HG03095 (cell line): ENCODE data around the gene MOCOS.
"Not testable (repeated sequence)": the region's sequence is repeated elsewhere in the genome, so short reads cannot be mapped to it uniquely, and the experiment has no call there.

Experiments used
- ATAC-seq: cut with Tn5 transposase; IDR thresholded peaks from one replicate; pipeline ENCODE4 v1.9.1; 2021; ENCODE audit warnings: moderate library complexity; ENCODE audit not compliant: unreplicated experiment

MOCOS gene

DNA sequence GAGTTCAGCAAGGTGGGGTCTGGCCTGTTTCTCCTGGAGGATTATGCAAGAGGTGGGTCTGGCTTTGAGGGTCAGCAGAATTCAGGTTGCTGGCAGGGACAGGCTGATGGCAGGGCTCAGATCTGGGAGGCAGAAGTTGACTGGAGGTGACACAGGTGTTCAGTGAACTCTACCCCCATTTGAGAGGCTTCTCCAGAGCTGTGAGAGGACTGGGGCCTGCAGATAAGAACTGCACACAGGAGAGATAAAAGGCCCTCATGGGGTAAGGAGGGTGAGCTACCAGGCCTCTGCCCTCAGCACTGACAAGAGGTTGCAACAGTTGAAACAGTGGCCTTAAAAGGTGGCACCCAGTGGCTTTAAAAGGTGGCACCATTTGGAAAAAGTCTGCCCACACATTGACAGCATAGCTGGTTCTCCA, 13.1 kb downstream of the MOCOS start:
- ATAC-seq, result no peak

DNA sequence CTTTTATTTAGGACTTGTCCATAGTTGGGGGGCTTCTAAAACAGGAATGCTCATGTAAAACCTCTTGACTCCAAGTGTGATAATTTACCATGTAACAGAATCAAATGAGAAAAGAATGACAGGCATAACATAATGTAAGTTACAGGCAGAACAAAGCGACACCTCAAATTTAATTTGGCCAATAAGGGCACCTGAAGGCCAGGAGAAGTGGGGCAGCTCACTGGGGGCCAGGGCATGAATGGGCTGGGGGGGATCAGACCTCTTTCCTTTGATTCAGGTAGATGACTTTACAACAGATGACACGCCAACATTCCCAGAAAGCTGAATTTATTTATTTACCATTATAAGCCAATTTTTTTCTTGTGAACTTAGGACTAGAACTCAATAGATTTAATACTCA, 14.5 kb downstream of the MOCOS start:
- no peak for ATAC-seq

DNA sequence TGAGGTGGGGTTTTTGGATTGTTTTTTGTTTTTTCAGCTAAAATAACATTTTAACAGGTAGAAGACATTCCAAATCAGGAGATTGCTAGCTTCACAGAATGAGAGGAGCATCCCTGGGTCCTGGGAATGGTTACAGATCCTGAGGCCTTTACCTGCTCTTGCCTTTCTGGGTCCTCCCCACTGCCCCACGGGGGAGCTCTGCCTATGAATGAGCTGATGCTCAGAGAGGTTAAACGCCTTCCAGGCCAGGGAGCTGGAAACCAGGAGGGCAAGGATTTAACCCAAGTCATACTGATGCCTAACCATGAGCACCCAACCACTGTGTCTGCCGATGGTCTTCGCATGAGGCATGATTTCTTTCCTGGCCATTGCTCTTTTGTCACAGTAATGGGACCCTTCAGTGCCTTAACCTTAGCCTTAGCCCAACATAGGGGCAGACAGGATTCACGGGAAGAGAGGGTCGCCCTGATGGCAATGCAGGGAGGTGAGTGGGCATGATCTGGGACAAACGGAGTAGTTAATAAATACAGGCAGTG, 16.1 kb downstream of the MOCOS start:
- no peak for ATAC-seq

DNA sequence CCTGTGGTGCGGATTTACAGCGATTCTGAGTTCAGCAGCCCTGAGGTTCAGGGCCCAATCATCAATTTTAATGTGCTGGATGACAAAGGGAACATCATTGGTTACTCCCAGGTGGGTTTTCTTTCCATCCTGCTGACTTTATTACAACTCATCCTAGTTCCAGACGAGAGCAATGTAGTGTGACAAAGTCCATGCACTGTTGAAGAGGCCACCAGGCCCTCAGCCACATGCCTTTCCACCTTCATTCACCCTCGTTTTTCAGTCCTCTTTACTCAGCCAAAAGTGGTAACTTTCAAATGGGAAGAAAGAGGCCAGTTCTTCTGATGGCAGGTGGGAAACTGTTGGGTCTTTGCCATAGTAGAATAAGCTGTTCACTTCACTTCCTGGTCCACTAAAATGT, 17.9 kb downstream of the MOCOS start:
- ATAC-seq, result no peak

DNA sequence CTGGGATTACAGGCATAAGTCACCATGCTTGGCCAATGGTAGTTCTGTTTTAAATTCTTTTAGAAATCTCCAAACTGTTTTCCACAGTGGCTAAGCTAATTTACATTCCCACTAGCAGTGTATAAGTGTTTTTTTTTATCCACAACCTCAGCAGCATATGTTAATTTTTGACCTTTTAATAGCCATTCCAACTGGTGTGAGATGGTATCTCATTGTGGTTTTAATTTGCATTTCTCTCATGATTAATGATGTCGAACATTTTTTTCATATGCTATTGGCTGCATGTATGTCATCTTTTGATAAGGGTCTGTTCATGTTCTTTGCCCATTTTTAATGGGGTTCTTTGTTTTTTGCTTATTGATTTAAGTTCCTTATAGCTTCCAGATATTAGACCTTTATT, 20.0 kb downstream of the MOCOS start:
- ATAC-seq, result no peak

DNA sequence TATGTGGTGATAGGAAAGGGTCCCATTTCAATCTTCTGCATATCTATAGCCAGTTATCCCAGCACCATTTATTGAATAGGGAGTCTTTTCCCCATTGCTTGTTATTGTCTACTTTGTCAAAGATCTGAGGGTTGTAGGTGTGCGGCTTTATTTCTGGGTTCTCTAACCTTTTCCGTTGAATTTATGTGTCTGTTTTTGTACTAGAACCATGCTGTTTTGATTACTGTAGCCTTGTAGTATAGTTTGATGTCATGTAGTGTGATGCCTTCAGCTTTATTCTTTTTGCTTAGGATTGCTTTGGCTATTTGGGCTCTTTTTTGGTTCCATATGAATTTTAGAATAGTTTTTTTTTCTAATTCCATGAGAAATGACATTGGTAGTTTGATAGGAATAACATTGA, 20.7 kb downstream of the MOCOS start:
- not testable (repeated sequence) for ATAC-seq

DNA sequence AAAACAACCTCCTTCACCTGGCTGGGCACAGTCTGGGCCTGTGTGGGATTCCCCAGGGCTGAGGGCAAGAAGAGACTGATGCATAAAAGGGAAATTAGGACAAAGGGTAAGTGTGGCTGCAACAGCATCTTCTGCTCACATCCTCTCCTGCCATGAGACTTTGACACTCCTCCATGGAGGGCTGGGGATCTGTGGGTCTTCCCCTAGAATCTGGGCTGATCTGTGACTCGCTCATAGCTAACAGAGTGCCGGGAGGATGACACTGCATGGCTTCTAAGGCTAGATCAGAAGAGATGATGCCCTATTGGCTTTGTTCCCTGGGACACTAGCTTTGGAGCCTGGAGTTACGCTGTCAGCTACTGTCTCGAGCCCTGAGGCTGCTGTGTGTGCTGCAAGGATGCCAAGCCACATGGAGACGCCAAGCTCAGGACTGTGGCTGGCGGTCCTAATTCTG, 24.3 kb downstream of the MOCOS start:
- ATAC-seq, result no peak

DNA sequence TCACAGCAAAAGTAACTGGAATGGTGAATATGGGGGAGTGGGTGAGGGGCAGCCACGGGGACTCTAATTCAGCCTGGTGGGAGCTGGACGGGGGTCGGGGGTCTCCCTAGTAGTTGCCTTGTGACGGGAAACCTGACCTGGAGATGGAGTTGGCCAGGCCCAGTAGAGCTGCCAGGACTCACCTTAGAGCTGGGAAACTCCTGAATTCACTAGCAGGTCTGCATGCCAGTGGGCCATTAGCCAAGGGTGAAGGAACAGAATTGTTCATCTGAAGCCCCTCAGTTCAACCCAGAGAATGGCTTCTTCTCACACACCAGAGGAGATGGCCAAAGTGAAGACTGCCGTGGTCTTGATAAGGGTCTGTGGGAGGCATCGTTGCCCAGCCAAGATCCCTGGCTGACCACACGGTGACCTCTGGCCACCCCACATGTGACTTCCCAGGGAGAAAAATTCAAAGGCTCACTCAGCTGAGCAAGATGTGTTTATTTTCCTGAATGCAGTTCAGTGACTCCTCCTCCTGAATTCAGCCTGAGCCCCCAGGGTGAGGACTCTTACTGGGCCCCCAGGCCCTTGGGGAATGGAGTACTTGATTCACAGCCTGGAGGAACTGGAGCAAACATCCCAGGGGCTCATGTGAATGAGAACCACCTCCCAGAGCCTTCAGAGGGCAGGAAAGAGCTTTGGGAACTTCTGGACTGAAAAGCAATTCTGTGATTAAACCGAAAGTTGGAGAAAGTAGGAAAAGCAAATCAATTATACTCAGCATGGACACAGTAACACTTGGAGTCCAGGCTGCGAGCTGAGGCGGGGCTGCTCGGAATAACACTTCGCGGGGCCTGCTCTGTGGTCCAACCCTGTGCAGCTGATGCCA, 25.2 kb downstream of the MOCOS start:
- no peak for ATAC-seq

DNA sequence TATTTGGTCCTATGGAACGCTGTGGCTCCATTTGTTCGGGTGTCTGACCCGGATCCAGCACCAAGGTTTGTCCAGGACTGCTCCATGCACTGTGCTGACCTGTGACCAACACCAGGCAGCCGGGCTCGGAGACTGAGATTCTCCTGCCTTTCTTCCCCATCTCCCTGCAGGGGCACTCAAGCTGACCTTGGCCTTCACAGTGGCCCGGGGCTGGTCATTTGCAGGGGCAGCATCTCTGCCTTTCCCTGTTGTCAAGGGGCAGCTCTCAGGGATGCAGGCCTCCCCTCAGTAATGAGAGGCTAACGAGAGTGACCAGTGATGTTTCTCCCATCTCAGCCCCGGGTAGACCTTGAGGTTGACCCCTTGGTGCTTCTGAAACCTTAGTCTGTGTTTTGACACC, 27.5 kb downstream of the MOCOS start:
- ATAC-seq, result no peak

DNA sequence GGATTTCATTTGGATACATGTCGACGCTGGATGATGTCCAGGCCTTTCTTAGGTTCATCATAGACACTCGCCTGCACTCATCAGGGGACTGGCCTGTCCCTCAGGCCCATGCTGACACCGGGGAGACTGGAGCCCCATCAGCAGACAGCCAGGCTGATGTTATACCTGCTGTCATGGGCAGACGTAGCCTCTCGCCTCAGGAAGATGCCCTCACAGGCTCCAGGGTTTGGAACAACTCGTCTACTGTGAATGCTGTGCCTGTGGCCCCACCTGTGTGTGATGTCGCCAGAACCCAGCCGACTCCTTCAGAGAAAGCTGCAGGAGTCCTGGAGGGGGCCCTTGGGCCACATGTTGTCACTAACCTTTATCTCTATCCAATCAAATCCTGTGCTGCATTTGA, 28.3 kb downstream of the MOCOS start:
- ATAC-seq, result no peak

DNA sequence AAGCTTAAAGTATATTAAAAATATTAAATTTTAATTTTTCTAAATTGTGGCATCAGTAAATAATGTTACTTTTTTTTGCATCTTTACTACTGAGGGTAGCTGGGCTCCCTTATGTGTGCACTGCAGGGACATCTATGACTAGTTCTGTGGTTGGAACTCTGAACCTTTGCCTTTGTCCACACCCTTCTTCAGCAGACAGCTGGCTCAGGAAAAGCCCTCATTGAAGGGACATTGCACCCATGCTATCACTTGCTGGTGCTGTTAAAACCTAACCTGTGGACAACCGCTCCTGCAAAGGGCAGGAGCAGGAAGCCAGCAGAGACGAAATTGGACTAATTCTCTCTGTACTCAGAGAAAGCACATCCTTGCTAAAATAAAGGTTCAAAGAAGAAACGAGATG, 30.1 kb downstream of the MOCOS start:
- ATAC-seq, result no peak

DNA sequence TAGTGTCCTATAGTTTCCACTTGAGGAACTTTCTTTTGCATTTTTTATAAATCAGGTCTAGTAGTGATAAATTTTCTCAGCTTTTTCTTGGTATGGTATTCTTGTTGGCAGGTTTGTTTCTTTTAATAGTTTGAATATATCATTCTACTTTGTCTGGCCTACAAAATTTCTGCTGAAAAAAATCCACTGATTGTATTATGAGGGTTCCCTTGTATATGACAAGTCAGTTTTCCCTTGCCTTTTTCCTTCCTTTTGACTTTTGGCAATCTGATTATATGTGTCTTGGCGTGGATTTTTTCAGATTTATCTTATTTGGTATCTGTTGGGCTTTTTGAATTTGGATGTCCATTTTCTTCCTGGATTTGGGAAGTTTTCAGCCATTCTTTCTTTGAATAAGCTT, 41.9 kb downstream of the MOCOS start:
- no peak for ATAC-seq

DNA sequence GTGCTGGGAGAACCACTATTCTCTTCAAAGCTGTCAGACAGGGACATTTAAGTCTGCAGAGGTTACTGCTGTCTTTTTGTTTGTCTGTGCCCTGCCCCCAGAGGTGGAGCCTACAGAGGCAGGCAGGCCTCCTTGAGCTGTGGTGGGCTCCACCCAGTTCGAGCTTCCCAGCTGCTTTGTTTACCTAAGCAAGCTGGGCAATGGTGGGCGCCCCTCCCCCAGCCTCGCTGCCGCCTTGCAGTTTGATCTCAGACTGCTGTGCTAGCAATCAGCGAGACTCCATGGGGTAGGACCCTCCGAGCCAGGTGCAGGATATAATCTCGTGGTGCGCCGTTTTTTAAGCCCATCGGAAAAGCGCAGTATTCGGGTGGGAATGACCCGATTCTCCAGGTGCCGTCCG, 53.2 kb downstream of the MOCOS start:
- ATAC-seq, result not testable (repeated sequence)

DNA sequence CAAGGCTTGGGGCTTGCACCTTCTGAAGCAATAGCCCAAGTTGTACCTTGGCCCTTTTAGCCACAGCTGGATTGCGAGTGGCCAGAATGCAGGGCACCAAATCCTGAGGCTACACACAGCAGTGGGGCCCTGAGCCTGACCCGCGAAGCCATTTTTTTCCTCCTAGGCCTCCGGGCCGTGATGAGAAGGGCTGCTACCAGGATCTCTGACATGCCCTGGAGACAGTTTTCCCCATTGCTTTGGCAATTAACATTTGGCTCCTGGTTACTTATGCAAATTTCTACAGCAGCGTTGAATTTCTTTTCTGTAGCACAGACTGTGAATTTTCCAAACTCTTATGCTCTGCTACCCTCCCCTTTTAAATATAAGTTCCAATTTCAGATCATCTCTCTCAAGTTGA, 54.5 kb downstream of the MOCOS start:
- ATAC-seq, result no peak

DNA sequence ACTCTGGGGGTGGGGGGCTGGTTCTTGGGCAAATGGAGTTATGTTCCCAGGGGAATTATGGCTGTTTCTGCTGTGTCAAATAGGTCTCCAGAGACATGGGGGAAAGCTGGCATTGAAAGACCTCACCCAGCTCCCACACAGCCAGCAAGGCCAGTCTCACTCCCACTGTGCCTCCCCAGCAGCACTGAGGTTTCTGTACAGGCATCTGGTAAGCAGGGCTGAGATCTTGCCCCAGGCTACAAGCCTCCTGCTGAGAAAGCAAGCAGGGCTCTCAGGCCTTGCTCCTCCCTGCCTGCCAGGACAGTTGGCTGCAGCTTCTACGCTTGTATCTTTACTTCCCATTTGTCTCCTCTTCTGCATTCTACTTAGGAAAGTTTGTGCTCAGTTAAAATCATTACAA, 59.7 kb downstream of the MOCOS start:
- no peak for ATAC-seq

DNA sequence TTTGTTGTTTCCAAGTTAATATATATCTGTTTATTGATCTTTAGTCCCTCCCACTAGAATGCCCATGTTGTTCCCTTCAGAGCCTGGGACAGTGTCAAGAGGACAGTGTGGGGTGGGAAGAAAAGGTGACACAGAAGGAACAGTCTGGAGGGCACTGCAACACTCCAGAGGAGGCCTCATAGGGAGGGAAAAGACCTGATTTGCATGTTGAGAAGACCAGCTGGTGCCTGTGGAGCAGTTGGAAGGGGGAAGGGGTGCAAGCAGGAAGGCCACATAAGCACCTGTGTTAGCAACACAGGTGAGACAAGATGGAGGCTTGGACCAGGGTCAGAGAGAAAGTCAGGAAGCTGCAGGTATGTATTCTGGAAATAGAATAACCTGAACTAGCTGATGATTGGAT, 62.1 kb downstream of the MOCOS start:
- ATAC-seq, result no peak

DNA sequence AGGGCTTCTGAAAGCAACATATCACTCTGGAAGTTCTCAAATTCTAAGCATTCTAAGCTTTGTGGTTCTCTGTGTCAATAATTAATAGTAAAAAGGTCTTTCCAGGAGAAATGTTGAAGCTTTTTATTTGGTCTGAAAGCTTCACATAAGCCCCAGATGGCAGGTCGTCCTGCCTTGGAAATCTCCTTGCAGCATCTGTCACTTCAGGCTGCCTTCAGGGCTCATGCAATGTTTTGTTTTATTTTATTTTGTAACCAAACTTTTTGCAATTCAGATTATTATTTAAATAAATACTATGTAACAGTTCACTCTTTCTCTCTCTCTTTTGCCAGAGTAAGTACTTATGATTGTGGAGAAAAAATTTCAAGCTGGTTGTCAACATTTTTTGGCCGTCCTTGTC, 63.5 kb downstream of the MOCOS start:
- no peak for ATAC-seq

DNA sequence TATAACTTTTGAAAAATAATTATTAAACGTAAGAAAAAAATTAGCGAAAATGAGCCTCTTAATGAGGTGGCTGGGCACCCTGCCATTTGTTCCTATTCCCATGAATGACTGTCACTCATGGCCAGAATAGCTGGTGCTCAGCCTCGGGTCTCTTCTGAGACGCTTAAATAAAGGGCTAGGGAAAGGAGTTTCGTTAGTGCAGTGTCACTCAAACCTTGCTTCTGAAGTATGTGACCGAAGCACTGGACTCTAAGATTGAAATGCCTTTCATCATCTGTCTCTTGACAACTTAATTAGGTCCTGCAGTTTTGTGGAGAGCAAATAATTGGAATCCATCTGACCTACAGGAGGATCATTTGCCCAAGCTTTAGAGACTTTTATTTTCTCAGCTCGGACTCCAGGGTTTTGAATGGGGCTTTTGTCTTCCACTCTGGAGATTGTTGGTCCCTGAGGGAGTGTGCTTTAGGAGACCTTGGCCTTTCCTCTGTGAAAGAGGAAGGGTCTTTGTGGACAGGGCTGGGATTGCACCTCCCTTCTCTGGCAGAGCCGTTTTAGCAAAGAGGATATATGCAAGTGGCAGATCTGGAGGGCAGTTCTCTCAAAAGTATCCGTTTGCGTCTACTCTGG, 67.9 kb downstream of the MOCOS start:
- ATAC-seq, result no peak

DNA sequence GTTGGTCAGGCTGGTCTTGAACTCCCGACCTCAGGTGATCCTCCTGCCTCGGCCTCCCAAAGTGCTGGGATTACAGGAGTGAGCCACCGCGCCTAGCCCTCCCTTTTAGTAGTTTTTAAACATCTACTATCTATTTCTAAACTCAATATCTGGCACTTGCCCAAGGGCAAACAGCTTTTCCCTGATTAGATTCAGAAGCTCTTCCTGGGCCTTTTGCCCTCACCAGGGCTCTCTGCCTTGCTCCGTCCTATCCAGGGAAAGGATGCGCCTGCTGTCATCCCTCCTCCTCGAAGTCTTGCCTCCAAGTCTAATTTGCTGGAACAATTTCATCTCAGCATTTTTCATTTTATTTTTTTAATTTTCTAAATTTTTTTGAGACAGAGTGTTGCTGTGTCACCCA, 68.8 kb downstream of the MOCOS start:
- ATAC-seq, result no peak

DNA sequence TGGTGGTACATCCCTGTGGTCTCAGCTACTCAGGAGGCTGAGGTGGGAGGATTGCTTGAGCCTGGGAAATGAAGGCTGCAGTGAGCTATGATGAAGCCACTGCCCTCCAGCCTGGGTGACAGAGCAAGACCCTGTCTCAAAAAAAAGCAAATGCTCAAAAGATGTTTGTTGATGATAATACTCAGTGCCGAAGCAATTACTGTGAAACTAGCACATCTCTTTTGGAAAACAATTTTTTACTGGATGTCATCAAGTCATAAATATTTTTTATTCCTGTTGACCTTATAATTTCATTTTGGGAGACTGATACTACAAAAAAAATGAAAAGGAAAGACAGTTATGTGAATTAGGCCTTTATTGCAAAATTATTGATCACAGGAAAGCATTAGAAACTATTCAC, 75.7 kb downstream of the MOCOS start:
- no peak for ATAC-seq

DNA sequence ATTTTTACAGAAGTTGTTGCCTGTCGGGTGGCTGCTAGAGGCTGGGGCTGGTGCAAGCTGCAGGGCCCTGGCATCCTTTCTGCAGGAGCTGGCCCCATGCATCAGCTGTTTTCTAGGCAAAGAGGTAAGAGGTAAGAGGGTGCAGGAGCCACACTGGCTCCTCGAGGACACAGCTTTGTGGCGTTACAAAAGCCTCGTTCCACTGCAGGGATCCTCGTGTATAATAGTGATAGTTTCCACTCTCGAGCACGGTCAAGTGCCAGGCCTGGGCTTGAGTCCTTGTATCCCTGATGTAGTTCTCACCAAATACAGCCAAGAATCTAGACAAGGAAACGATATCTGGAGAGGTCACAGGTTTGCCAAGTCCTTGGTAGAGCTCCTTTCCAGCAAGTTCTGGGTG, 77.0 kb downstream of the MOCOS start:
- ATAC-seq, result no peak

DNA sequence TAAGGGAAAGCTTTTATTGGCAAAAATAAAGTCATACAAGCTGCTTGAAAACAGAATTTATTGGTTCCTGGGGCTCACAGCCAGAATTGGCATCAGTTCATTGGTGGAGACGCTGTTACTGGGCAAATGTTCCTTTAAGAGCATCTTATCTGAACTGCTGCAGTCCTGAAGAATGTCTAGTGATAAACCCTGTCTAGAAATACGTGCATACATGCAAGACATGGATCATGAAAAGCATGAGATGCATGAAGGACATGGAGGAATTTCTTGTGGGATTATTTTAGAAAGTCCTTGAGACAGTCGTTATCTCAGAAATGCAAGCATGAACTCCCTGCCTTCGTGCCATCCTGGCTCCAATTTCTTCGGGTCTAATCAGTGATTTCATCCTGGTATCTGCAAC, 77.7 kb downstream of the MOCOS start:
- ATAC-seq, result no peak
